ENCODE measurements around the gene VSTM4. TPM values are rescaled to one million over a fixed set of nuclear protein-coding genes. Genes with fewer than 3 reads are reported as not detected.

Gene VSTM4
- total RNA-seq, 1 experiment from 2014 or later, result not detected

DNA sequence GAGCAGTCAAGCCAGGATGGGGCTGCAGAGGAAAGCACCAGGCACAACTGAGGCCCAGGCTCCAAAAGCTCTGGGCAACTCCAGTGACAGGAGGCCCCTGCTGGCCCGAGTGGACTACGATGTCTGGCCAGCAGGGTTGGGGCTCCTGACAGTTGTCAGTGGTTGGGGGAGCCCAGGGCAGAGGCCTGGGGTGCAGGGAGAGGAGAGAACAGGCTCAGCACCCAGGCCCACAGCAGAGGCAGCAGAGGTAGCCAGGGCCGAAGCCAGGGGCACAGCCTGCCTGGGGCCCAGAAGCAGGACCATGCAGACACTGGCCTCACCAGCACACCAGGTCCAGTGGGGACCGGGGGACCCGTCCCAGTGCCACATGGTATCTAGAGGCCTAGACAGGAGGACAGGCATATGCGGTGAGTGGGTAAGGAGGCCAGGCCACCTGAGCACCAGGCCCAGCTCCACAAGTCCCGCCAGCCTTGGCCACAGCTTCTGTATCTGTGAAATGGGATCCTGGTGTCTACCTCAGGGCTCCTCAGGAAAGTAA, 129.6 kb downstream of the VSTM4 start:
- TF ChIP-seq, protein P1, sequence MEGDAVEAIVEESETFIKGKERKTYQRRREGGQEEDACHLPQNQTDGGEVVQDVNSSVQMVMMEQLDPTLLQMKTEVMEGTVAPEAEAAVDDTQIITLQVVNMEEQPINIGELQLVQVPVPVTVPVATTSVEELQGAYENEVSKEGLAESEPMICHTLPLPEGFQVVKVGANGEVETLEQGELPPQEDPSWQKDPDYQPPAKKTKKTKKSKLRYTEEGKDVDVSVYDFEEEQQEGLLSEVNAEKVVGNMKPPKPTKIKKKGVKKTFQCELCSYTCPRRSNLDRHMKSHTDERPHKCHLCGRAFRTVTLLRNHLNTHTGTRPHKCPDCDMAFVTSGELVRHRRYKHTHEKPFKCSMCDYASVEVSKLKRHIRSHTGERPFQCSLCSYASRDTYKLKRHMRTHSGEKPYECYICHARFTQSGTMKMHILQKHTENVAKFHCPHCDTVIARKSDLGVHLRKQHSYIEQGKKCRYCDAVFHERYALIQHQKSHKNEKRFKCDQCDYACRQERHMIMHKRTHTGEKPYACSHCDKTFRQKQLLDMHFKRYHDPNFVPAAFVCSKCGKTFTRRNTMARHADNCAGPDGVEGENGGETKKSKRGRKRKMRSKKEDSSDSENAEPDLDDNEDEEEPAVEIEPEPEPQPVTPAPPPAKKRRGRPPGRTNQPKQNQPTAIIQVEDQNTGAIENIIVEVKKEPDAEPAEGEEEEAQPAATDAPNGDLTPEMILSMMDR (IDR thresholded peaks at IDR 0.05; ENCODE audit: unreplicated experiment), result no peak
- Mint-ChIP-seq H3K27me3 (ENCODE audit: unreplicated experiment) (peaks cover 62% of the 10 kb centered on the region), H3K4me3 (ENCODE audit: low read depth, unreplicated experiment) (no peak overlapping the region), H3K36me3 (ENCODE audit: insufficient read depth, unreplicated experiment) (no peaks in the 10 kb centered on the region), H3K9me3 (ENCODE audit: low read depth, unreplicated experiment) (no peaks in the 10 kb centered on the region), H3K27ac (ENCODE audit: unreplicated experiment) (no peak overlapping the region), H3K4me1 (ENCODE audit: low read depth, unreplicated experiment) (no peaks in the 10 kb centered on the region)
- BruUV-seq (replicated peaks), result no TSS peak
- no peak for DNase-seq
- CTCF ChIA-PET, result no interaction called here
- intact Hi-C loops (cut with micrococcal nuclease; ENCODE audit: unreplicated experiment), result no loop called here

- no peak for DNase-seq
- intact Hi-C loops (cut with micrococcal nuclease; ENCODE audit: unreplicated experiment), result loop anchor here (5.0 kb wide), 1 partner anchor 529 kb away; no protein-coding TSS in a partner anchor
- Mint-ChIP-seq H3K27me3 (ENCODE audit: unreplicated experiment) (peaks cover 59% of the 10 kb centered on the region), H3K9me3 (ENCODE audit: low read depth, unreplicated experiment) (no peaks in the 10 kb centered on the region), H3K4me3 (ENCODE audit: low read depth, unreplicated experiment) (no peak overlapping the region), H3K36me3 (ENCODE audit: insufficient read depth, unreplicated experiment) (no peaks in the 10 kb centered on the region), H3K4me1 (ENCODE audit: low read depth, unreplicated experiment) (no peaks in the 10 kb centered on the region), H3K27ac (ENCODE audit: unreplicated experiment) (no peak overlapping the region)
- no TSS peak for BruUV-seq (replicated peaks)
- CTCF ChIA-PET, result no interaction called here
- TF ChIP-seq, protein P1 (IDR thresholded peaks at IDR 0.05; ENCODE audit: unreplicated experiment), result no peak
These were observed 131.5 kb downstream of the VSTM4 start for GRCh38 chr10:48983648-48984351.

GRCh38 chr10:48982584-48982983, 132.7 kb downstream of the VSTM4 start:
- TF ChIP-seq, protein P1 (IDR thresholded peaks at IDR 0.05; ENCODE audit: unreplicated experiment), result no peak
- no peak for DNase-seq
- Mint-ChIP-seq H3K36me3 (ENCODE audit: insufficient read depth, unreplicated experiment) (no peaks in the 10 kb centered on the region), H3K4me1 (ENCODE audit: low read depth, unreplicated experiment) (no peaks in the 10 kb centered on the region), H3K9me3 (ENCODE audit: low read depth, unreplicated experiment) (no peaks in the 10 kb centered on the region), H3K27ac (ENCODE audit: unreplicated experiment) (no peak overlapping the region), H3K4me3 (ENCODE audit: low read depth, unreplicated experiment) (no peak overlapping the region), H3K27me3 (ENCODE audit: unreplicated experiment) (peaks cover 59% of the 10 kb centered on the region)
- BruUV-seq (replicated peaks), result no TSS peak
- intact Hi-C loops (cut with micrococcal nuclease; ENCODE audit: unreplicated experiment), result loop anchor here (5.0 kb wide), 1 partner anchor 530 kb away; no protein-coding TSS in a partner anchor
- CTCF ChIA-PET, result no interaction called here

DNA sequence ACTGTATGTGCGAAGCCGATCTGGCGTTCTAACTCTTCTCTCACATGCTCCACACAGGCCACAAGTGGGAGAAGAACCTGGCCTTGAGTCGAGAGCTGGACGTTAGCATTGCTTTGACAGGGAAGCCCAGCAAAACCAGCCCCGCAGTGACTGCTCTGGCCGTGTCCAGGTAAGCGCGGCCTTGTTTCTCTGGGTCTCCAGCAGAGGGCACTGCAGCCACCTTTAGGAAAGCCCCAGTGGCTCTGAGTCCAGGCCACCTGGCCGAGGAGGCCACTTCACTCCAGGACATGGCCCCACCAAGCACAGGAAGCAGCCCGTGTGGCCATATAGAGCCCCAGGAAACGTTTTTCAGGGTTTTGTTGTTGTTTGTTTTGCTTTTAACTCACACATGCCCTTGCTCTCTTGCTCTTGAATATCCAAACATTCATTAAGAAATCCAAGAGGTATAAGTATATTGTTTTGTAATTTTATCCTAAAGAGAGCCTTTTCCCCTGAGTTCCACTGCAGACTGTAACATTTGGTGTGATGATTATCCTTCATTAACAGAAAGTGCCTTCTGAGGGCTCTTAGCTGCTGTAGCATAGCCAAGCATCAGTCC, 133.9 kb downstream of the VSTM4 start:
- no peaks in the 10 kb centered on the region for H3K36me3 Mint-ChIP-seq (ENCODE audit: insufficient read depth, unreplicated experiment)
- H3K27me3 Mint-ChIP-seq (ENCODE audit: unreplicated experiment), result peaks cover 69% of the 10 kb centered on the region
- peak; percentile 69 for DNase-seq

More for the DNA sequence above, 133.9 kb downstream of the VSTM4 start:
- H3K9me3 Mint-ChIP-seq (ENCODE audit: low read depth, unreplicated experiment), result no peaks in the 10 kb centered on the region
- H3K27ac Mint-ChIP-seq (ENCODE audit: unreplicated experiment), result no peak overlapping the region
- TF ChIP-seq, protein P1 (IDR thresholded peaks at IDR 0.05; ENCODE audit: unreplicated experiment), result peak; percentile 72
- CTCF ChIA-PET, result no interaction called here
- no peak overlapping the region for H3K4me3 Mint-ChIP-seq (ENCODE audit: low read depth, unreplicated experiment)
- no TSS peak for BruUV-seq (replicated peaks)
- intact Hi-C loops (cut with micrococcal nuclease; ENCODE audit: unreplicated experiment), result loop anchor here (2.0 to 5.0 kb wide), 2 partner anchors 183 to 531 kb away; no protein-coding TSS in a partner anchor
- H3K4me1 Mint-ChIP-seq (ENCODE audit: low read depth, unreplicated experiment), result no peaks in the 10 kb centered on the region
